Measurements from ENCODE around the gene CANX.
"Not testable (repeated sequence)": the region's sequence is repeated elsewhere in the genome, so short reads cannot be mapped to it uniquely, and the experiment has no call there.

CANX gene, protein sequence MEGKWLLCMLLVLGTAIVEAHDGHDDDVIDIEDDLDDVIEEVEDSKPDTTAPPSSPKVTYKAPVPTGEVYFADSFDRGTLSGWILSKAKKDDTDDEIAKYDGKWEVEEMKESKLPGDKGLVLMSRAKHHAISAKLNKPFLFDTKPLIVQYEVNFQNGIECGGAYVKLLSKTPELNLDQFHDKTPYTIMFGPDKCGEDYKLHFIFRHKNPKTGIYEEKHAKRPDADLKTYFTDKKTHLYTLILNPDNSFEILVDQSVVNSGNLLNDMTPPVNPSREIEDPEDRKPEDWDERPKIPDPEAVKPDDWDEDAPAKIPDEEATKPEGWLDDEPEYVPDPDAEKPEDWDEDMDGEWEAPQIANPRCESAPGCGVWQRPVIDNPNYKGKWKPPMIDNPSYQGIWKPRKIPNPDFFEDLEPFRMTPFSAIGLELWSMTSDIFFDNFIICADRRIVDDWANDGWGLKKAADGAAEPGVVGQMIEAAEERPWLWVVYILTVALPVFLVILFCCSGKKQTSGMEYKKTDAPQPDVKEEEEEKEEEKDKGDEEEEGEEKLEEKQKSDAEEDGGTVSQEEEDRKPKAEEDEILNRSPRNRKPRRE

DNA sequence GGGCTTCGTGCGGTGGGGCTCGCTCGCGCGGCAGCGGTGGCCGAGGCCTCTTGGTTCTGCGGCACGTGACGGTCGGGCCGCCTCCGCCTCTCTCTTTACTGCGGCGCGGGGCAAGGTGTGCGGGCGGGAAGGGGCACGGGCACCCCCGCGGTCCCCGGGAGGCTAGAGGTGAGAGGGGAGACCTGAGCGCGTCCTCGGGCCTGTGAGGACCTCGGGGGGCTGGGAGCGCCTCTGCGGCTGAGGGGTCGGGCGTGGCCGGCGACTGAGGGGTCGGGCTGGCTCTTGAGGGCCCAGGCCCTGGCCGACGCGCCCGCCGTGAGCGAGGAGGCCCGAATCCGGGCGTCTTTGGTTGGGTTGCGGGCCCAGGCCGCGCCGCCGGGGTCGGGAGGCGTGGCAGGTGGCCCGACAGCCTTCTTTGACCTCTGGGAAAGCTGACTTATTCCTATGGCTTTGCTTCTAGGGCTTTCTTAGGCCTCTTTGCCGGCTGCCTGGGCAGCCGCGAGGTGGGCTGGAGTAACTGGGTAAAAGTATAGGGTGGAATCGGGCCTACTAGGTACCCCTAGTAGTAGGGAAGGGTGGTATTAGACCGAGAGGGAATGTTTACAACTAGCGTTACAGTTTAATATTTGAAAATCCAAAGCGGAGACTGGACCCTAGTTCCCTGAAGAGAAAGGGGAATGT lies at the start of gene CANX:
CANX (plus strand) TSS at position 33 of the 681 bp plus-strand sequence. CDS start 6,715 bp downstream, outside the sequence.
- Histone ChIP-seq H3K9ac (ENCODE audit: low read depth, low read length, poor library complexity, severe bottlenecking) (peak within 1 kb of the TSS; percentile 96), H3K4me3 (ENCODE audit: low read length, poor library complexity, severe bottlenecking) (peak within 1 kb of the TSS; percentile 81), H3K4me2 (ENCODE audit: low read depth, low read length, poor library complexity, severe bottlenecking) (peak within 1 kb of the TSS; percentile 81), H3K4me1 (ENCODE audit: insufficient read depth, low read length, poor library complexity, severe bottlenecking) (peaks cover 8% of the 10 kb centered on the region), H4K20me1 (ENCODE audit: insufficient read depth, low read length, poor library complexity, severe bottlenecking) (peaks cover 27% of the 10 kb centered on the region), H3K27me3 (ENCODE audit: insufficient read depth, low read length, poor library complexity, severe bottlenecking) (no peaks in the 10 kb centered on the region), H3K79me2 (ENCODE audit: insufficient read depth, low read length) (peaks cover 59% of the 10 kb centered on the region), H3K9me3 (ENCODE audit: insufficient read depth, low read depth, low read length) (no peaks in the 10 kb centered on the region), H3K36me3 (ENCODE audit: insufficient read depth, low read length) (no peaks in the 10 kb centered on the region), H3K9me2 (replicated peaks; ENCODE audit: low read depth, low read length) (no peaks in the 10 kb centered on the region), H3F3A (ENCODE audit: low read depth) (no peaks in the 10 kb centered on the region), H2AFZ (ENCODE audit: low read length) (peak within 1 kb of the TSS; percentile 88)
- TF ChIP-seq, protein P1, sequence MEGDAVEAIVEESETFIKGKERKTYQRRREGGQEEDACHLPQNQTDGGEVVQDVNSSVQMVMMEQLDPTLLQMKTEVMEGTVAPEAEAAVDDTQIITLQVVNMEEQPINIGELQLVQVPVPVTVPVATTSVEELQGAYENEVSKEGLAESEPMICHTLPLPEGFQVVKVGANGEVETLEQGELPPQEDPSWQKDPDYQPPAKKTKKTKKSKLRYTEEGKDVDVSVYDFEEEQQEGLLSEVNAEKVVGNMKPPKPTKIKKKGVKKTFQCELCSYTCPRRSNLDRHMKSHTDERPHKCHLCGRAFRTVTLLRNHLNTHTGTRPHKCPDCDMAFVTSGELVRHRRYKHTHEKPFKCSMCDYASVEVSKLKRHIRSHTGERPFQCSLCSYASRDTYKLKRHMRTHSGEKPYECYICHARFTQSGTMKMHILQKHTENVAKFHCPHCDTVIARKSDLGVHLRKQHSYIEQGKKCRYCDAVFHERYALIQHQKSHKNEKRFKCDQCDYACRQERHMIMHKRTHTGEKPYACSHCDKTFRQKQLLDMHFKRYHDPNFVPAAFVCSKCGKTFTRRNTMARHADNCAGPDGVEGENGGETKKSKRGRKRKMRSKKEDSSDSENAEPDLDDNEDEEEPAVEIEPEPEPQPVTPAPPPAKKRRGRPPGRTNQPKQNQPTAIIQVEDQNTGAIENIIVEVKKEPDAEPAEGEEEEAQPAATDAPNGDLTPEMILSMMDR (conservative IDR thresholded peaks at IDR 0.05; ENCODE audit: low read length) = no peak
- no peak for TF ChIP-seq EZH2phosphoT487 (IDR thresholded peaks at IDR 0.05; ENCODE audit: borderline replicate concordance)

DNA sequence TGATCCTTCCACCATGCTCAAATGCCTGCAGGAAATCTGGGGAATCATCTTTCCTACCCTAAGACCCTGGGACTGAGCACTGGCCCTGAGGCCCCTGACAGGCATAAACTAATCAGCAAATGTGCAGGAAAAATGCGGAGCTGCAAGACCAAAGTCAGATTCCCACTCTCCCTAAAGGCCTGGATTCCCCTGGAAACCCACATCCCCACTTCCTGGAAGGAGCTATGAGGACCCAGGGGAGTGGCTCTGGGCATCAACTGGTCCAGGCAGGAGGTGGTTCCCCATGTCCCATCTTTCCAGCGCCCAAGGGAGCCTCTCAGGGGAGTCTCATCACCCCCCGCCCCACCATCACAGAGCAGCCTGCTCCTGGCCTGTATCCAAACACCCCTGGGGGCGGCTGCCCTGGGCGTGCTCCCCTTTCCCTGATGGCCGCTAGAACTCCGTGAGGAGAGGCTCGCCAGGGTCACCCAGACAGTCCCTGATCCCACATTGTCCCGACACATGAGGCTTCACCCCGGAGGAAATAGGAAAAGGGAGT lies 49.5 kb upstream of the CANX start:
- H2AFZ ChIP-seq (ENCODE audit: low read length); H3K4me1 ChIP-seq (ENCODE audit: insufficient read depth, low read length, poor library complexity, severe bottlenecking); H3K79me2 ChIP-seq (ENCODE audit: insufficient read depth, low read length); H3K9ac ChIP-seq (ENCODE audit: low read depth, low read length, poor library complexity, severe bottlenecking); H3K27me3 ChIP-seq (ENCODE audit: insufficient read depth, low read length, poor library complexity, severe bottlenecking); H3K36me3 ChIP-seq (ENCODE audit: insufficient read depth, low read length); H3K9me2 ChIP-seq (replicated peaks; ENCODE audit: low read depth, low read length); H3K9me3 ChIP-seq (ENCODE audit: insufficient read depth, low read depth, low read length); H3F3A ChIP-seq (ENCODE audit: low read depth); H3K4me2 ChIP-seq (ENCODE audit: low read depth, low read length, poor library complexity, severe bottlenecking); H4K20me1 ChIP-seq (ENCODE audit: insufficient read depth, low read length, poor library complexity, severe bottlenecking); H3K4me3 ChIP-seq (ENCODE audit: low read length, poor library complexity, severe bottlenecking): not testable (repeated sequence)

DNA sequence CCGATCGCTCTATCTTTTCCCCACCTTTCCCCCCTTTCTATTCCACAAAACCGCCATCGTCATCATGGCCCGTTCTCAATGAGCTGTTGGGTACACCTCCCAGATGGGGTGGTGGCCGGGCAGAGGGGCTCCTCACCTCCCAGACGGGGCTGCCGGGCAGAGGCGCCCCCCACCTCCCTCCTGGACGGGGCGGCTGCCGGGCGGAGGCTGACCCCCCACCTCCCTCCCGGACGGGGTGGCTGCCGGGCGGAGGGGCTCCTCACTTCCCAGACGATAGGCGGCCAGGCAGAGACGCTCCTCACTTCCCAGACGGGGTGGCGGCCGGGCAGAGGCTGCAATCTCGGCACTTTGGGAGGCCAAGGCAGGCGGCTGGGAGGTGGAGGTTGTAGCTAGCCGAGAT lies 48.5 kb upstream of the CANX start:
- H3K27me3 ChIP-seq (ENCODE audit: insufficient read depth, low read length, poor library complexity, severe bottlenecking); H3K79me2 ChIP-seq (ENCODE audit: insufficient read depth, low read length); H4K20me1 ChIP-seq (ENCODE audit: insufficient read depth, low read length, poor library complexity, severe bottlenecking); H3K9me2 ChIP-seq (replicated peaks; ENCODE audit: low read depth, low read length); H3K4me1 ChIP-seq (ENCODE audit: insufficient read depth, low read length, poor library complexity, severe bottlenecking); H3K9me3 ChIP-seq (ENCODE audit: insufficient read depth, low read depth, low read length); H3K4me2 ChIP-seq (ENCODE audit: low read depth, low read length, poor library complexity, severe bottlenecking); H3F3A ChIP-seq (ENCODE audit: low read depth); H3K36me3 ChIP-seq (ENCODE audit: insufficient read depth, low read length); H3K4me3 ChIP-seq (ENCODE audit: low read length, poor library complexity, severe bottlenecking); H3K9ac ChIP-seq (ENCODE audit: low read depth, low read length, poor library complexity, severe bottlenecking); H2AFZ ChIP-seq (ENCODE audit: low read length): not testable (repeated sequence)

DNA sequence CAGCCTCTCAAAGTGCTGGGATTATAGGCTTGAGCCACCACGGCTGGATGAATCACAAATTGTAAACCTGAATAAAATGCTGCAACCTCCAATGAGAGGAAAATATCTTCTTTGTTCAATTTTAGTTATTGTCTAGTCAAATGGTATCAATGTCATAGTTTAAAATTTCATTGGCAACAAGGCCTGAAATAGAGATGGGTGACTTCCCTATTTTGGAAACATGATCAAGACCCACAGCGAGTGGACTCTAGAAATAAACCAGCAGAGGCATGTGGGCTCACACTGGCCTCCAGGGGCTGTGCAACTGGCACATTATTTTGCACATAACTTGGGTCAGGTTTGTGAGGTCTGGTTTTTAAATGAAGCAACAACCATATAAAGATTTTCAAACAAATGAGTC lies 45.6 kb upstream of the CANX start:
- not testable (repeated sequence) for H3K9me3 ChIP-seq (ENCODE audit: insufficient read depth, low read depth, low read length); H3K9me2 ChIP-seq (replicated peaks; ENCODE audit: low read depth, low read length); H3K79me2 ChIP-seq (ENCODE audit: insufficient read depth, low read length); H3K4me1 ChIP-seq (ENCODE audit: insufficient read depth, low read length, poor library complexity, severe bottlenecking); H3K9ac ChIP-seq (ENCODE audit: low read depth, low read length, poor library complexity, severe bottlenecking); H2AFZ ChIP-seq (ENCODE audit: low read length); H3K36me3 ChIP-seq (ENCODE audit: insufficient read depth, low read length); H3K4me3 ChIP-seq (ENCODE audit: low read length, poor library complexity, severe bottlenecking); H4K20me1 ChIP-seq (ENCODE audit: insufficient read depth, low read length, poor library complexity, severe bottlenecking); H3K4me2 ChIP-seq (ENCODE audit: low read depth, low read length, poor library complexity, severe bottlenecking); H3F3A ChIP-seq (ENCODE audit: low read depth); H3K27me3 ChIP-seq (ENCODE audit: insufficient read depth, low read length, poor library complexity, severe bottlenecking)

DNA sequence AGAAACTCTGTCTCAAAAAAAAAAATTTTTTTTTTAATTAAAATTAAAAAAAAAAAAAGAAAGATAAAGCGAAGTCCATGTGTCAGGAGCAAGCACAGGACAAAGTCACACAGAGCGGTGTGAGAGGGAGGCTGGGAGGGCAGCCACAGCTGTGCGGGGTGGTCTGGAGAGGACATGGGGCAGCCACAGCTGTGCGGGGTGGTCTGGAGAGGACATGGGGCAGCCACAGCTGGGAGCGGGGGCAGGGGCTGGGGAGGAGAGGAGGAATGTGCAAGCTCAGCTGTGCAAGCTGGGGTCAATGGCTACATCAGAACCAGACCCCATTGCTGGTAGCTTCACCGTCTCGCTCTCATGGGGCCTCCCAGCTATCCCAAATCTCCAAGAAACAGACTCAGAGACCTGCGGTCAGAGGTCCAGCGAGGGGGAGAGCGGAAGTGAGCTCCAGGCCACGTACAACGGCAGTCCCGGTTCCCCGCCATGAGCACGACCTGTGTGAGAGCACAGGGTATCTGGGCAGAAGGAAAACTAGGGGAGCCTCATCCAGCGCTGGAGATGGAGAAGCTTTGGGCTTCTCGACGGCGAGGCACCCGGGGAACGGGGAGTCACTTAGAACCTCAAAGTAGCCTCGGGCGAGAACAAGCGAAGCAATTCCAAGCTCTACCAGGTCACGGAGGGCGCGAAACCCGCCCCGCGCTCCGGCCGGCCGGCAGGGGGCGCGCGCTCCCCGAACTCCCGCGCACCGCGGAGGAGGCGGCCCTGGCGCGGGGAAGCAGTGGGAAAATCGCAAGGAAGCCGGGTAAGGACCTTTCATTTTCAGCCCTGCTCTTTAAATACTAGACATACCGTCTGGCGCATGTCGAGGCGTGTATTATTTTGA lies 41.2 kb upstream of the CANX start:
- H2AFZ ChIP-seq (ENCODE audit: low read length); H3K4me1 ChIP-seq (ENCODE audit: insufficient read depth, low read length, poor library complexity, severe bottlenecking); H3K9ac ChIP-seq (ENCODE audit: low read depth, low read length, poor library complexity, severe bottlenecking); H3F3A ChIP-seq (ENCODE audit: low read depth); H3K9me3 ChIP-seq (ENCODE audit: insufficient read depth, low read depth, low read length); H3K79me2 ChIP-seq (ENCODE audit: insufficient read depth, low read length); H3K27me3 ChIP-seq (ENCODE audit: insufficient read depth, low read length, poor library complexity, severe bottlenecking); H3K4me3 ChIP-seq (ENCODE audit: low read length, poor library complexity, severe bottlenecking); H3K4me2 ChIP-seq (ENCODE audit: low read depth, low read length, poor library complexity, severe bottlenecking); H4K20me1 ChIP-seq (ENCODE audit: insufficient read depth, low read length, poor library complexity, severe bottlenecking); H3K9me2 ChIP-seq (replicated peaks; ENCODE audit: low read depth, low read length); H3K36me3 ChIP-seq (ENCODE audit: insufficient read depth, low read length): not testable (repeated sequence)

Measured in Loucy (cell line).